Loucy (cell line): ENCODE data around the gene PAK5.

Source experiments
- CTCF ChIP-seq: fragments of 200-600 bp; sonication (generic); conservative IDR thresholded peaks from 2 replicates; pipeline ENCODE4 v1.5.1; 2014; ENCODE audit warnings: mild to moderate bottlenecking, antibody characterized with exemption, low read length
- EZH2phosphoT487 ChIP-seq: fragments of 200-600 bp; IDR thresholded peaks from 2 replicates; pipeline ENCODE4 v1.6.1; 2018; ENCODE audit warnings: antibody characterized with exemption, mild to moderate bottlenecking, moderate library complexity, borderline replicate concordance

DNA sequence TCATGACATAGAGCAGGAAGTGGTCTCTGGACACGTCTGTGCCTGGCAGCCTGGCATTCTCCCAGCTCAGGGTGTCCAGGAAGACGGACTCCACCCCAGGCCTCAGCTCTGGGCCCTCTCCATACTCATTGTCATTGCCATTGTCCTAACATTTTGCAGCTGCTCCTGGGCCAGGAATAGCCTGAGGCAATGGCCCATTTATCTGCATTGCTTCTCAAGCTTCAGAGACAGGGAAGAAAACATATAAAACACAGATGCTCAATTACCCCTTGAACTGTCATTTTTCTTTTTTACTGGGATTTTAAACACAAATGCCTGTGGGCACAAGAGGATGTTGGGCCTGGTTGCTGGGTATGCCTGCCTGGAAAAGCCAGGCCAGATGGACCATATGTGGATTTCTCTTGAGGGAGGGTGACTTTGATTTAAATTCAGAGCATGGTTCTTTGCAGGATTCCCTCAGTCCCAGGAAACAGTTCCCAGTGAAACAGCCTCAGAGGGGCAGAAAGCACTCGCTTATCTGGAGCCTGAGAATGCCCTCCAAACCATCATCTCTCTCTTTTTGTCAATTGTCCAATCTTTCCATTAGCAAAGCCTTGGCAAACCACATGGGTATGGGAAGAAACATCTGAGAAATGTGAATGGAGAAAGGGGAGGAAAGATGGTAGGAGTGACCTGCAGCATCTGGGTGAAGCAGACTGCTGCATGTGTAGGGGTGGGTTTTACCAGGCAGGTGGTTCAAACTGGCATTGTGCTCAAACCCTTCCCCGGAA lies 306.6 kb downstream of the PAK5 start:
- TF ChIP-seq CTCF (no peak), EZH2phosphoT487 (no peak)
